ENCODE results near the gene MAP1B.

MAP1B gene

DNA sequence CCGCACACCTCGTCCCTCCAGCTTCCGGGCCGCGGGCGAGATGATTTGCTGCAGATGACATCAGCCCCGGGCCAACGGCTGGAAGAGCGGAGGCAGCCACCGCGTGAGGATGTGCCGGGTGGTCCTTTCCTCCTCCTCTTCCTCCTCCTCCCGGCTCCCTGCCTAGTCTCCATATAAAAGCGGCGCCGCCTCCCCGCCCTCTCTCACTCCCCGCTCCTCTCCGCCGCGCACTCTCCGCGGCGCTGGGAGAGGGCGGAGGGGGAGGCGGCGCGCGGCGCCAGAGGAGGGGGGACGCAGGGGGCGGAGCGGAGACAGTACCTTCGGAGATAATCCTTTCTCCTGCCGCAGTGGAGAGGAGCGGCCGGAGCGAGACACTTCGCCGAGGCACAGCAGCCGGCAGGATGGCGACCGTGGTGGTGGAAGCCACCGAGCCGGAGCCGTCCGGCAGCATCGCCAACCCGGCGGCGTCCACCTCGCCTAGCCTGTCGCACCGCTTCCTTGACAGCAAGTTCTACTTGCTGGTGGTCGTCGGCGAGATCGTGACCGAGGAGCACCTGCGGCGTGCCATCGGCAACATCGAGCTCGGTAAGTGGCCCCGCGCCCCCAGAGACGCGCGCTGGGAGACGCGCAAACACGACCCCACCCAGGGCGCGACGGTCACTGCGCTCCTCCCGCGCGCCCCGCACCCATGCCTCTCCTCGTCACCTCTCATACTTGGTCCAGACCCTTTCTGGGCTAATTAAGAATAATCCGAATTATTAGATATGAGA, at the start of gene MAP1B:
TSS of gene MAP1B (plus strand) at position 345 of the 770 bp plus-strand sequence. CDS start at position 402, 57 bp downstream.
- H3K4me1 Mint-ChIP-seq, result peaks cover 10% of the 10 kb centered on the region
- no peak within 1 kb of the TSS for H3K27ac Mint-ChIP-seq (ENCODE audit: low read depth)
- peaks cover 61% of the 10 kb centered on the region for H3K27me3 Mint-ChIP-seq
- no peak for ATAC-seq (replicated peaks; ENCODE audit: extremely low read depth, poor library complexity, severe bottlenecking)
- H3K36me3 Mint-ChIP-seq (ENCODE audit: insufficient read depth), result peaks cover 2% of the 10 kb centered on the region
- DNase-seq (ENCODE audit: low spot score in 2 of 2), result no peak
- peak within 1 kb of the TSS; percentile 49 for H3K4me3 Mint-ChIP-seq
- no peaks in the 10 kb centered on the region for H3K9me3 Mint-ChIP-seq

DNA sequence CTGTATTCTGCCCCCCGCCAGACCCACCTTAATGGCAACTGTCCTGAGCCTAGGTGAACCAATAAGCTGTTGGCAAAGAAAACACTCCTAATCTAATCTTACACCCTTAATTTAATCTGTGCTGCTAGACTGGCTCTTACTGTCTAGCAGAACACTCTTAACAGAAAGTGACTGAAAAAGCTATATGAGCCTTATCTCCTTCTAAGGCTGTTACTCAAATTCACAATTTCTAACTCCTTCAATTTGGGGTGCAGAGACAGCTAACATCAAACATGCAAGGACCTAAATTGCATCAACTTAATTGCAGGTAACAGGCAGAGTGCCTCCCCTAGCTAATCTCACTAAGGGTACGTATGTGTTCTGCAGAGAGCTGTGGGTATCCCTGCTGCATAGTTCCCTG, 49.5 kb upstream of the MAP1B start:
- H3K4me3 Mint-ChIP-seq, result no peak overlapping the region
- ATAC-seq (replicated peaks; ENCODE audit: extremely low read depth, poor library complexity, severe bottlenecking), result no peak
- no peak overlapping the region for H3K27ac Mint-ChIP-seq (ENCODE audit: low read depth)
- no peaks in the 10 kb centered on the region for H3K36me3 Mint-ChIP-seq (ENCODE audit: insufficient read depth)
- DNase-seq (ENCODE audit: low spot score in 2 of 2), result no peak
- H3K27me3 Mint-ChIP-seq, result peaks cover 48% of the 10 kb centered on the region
- H3K9me3 Mint-ChIP-seq, result no peaks in the 10 kb centered on the region
- H3K4me1 Mint-ChIP-seq, result no peaks in the 10 kb centered on the region

DNA sequence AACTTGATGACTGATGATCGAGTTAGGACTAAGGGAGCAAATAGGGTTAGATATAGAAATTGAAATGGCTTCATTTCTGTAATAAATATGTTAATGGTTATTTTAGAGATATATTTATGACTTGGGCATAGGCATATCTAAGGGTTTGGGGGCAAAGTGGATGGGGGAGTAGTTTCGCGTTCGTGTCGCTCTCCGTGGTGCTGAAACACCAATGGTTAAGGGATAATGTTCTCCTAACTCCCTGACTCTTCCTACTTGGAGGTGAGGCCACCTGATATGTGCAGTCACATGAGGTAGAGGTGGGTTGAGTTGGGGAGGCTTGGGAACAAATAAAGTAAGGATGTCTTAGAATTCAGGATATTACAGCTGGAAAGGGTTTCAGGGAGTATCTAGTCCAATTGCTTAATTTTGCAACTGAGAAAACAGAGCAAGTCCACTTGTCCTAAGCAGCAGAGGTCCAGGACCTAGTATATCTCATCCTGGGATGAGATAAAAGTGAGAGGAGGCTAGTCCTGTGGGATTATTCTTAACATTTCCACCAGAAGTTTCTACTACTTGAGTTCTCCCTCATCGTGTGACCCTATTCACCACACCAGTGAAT, 44.0 kb upstream of the MAP1B start:
- H3K4me1 Mint-ChIP-seq, result no peaks in the 10 kb centered on the region
- H3K27me3 Mint-ChIP-seq, result peaks cover 20% of the 10 kb centered on the region
- H3K27ac Mint-ChIP-seq (ENCODE audit: low read depth), result no peak overlapping the region
- ATAC-seq (replicated peaks; ENCODE audit: extremely low read depth, poor library complexity, severe bottlenecking), result no peak
- no peaks in the 10 kb centered on the region for H3K9me3 Mint-ChIP-seq
- no peak overlapping the region for H3K4me3 Mint-ChIP-seq
- DNase-seq (ENCODE audit: low spot score in 2 of 2), result no peak
- no peaks in the 10 kb centered on the region for H3K36me3 Mint-ChIP-seq (ENCODE audit: insufficient read depth)

DNA sequence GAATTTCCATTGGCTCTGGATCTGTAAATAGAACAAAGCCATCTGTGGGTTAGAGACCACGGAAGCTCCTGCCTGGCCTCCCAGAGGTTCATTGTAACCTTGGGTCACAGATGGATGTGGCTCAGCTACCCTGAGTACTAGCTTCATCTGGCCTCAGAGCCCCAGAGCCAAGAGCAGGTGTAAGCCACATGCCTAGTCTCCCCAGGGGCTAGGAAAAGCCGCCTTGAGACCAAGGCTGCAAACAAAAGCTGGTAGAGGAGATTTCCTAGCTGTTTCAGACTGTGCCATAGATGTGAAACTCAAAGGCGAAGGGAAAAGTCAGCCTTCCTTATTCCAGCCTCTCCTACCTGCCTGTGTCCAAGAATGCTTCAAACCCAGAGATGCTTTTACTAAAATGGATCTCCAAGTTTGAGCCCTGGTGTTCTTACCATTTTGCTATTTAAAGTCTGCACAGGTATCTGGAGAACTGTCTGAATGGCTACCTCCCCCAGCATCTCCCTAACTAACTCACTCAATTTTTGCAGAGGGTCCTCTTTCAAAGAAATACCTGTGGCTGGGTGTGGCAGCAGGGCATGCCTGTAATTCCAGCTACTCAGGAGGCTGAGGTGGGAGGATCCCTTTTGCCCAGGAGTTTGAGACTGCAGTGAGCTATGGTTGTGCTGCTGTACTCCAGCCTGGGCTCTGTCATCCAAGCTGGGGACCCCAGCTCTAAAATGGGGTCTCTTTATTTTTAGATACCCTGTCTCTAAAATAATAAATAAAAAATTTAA, 42.3 kb upstream of the MAP1B start:
- H3K4me3 Mint-ChIP-seq, result no peak overlapping the region
- H3K27ac Mint-ChIP-seq (ENCODE audit: low read depth), result no peak overlapping the region
- no peak for ATAC-seq (replicated peaks; ENCODE audit: extremely low read depth, poor library complexity, severe bottlenecking)
- H3K27me3 Mint-ChIP-seq, result peaks cover 29% of the 10 kb centered on the region
- no peak for DNase-seq (ENCODE audit: low spot score in 2 of 2)
- H3K4me1 Mint-ChIP-seq, result no peaks in the 10 kb centered on the region
- no peaks in the 10 kb centered on the region for H3K36me3 Mint-ChIP-seq (ENCODE audit: insufficient read depth)
- no peaks in the 10 kb centered on the region for H3K9me3 Mint-ChIP-seq

DNA sequence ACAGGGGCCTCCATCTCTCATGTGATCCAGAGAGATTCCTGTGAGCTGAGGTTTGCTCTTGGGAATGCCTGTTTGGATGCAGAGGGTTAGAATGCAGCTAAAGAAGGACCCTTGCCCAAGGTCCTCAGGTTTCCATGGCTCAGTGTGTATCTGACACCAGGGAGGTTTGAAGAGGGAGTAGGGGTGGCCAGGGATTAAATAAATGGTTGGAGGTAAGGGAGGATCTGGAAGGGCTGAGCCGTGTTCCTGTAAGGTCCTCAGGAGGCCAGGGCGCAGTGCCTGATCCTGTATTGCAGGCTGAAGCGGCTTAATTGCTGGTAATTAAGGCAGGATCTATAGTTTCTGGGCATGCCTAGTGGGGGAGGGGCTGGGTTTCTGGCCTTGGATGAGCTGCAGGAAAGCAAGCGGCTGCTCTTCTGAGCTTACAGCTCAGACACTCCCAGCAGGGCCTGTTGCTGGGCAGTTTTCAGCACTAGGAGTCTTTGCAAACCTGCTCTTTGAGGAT, 41.5 kb upstream of the MAP1B start:
- Mint-ChIP-seq H3K4me1 (no peaks in the 10 kb centered on the region), H3K27me3 (peaks cover 37% of the 10 kb centered on the region), H3K4me3 (no peak overlapping the region), H3K36me3 (ENCODE audit: insufficient read depth) (no peaks in the 10 kb centered on the region), H3K9me3 (no peaks in the 10 kb centered on the region), H3K27ac (ENCODE audit: low read depth) (no peak overlapping the region)
- DNase-seq (ENCODE audit: low spot score in 2 of 2), result no peak
- ATAC-seq (replicated peaks; ENCODE audit: extremely low read depth, poor library complexity, severe bottlenecking), result no peak

DNA sequence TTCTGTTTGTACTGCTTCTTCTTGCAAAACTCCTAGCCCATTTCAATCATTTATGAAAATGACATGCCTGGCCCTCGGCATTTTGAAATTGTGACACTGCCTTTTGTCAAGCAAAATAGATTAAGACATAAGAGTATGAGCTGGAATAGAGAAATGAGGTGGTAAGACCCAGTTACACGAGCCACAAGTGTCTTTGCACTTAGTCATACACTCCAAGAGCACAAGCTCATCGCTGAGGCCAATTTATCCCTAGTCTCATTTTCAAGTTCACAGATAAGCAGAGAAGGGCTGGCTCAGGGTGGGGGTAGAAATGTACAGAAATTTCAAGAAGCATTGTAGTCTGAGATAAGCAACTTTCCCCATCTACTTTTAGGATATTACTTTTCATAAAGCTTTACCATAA, 40.6 kb upstream of the MAP1B start:
- DNase-seq (ENCODE audit: low spot score in 2 of 2) (no peak), ATAC-seq (replicated peaks; ENCODE audit: extremely low read depth, poor library complexity, severe bottlenecking) (no peak)
- Mint-ChIP-seq H3K36me3 (ENCODE audit: insufficient read depth) (no peaks in the 10 kb centered on the region), H3K9me3 (no peaks in the 10 kb centered on the region), H3K27me3 (peaks cover 46% of the 10 kb centered on the region), H3K27ac (ENCODE audit: low read depth) (no peak overlapping the region), H3K4me1 (no peaks in the 10 kb centered on the region), H3K4me3 (no peak overlapping the region)

DNA sequence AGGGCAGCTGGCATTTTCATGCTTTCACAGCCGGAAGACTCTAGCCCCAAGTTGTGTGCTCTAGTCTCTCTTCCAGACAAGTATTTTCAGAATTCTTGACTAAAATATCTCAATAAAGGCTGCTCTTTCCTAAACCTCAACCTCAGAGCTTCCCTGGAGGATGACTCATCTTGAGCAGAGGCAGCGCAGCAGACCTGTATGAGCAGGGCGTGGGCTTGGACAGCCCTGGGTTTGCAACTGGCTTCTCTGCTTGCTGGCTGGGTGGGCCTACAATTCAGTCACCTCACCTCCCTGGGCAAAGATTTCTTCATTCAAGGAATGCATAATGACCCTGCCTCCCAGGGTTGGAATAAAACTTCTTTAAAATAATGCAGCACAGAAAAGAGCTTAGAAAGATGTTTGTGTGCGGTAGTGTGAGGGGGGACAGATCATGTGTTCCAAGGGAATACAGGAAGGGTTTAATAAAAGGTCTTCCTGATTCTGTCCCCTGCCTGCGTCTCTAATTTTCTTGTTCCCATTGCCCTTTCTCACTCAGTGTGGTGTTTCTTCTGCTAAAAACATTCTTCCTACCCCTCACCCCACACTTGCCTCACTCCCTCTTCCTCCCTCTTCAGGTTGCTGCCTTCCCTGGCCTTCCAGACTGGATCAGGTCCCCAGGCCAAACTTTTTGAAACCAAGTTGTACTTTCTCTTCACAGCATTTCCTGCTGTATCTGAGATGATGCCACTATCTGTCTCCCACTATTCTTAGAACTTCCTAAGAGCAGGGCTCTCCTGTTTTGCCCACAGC, 39.4 kb upstream of the MAP1B start:
- no peak overlapping the region for H3K4me3 Mint-ChIP-seq
- DNase-seq (ENCODE audit: low spot score in 2 of 2) (no peak), ATAC-seq (replicated peaks; ENCODE audit: extremely low read depth, poor library complexity, severe bottlenecking) (no peak)
- peaks cover 3% of the 10 kb centered on the region for H3K36me3 Mint-ChIP-seq (ENCODE audit: insufficient read depth)
- H3K9me3 Mint-ChIP-seq, result no peaks in the 10 kb centered on the region
- peaks cover 57% of the 10 kb centered on the region for H3K27me3 Mint-ChIP-seq
- no peaks in the 10 kb centered on the region for H3K4me1 Mint-ChIP-seq
- H3K27ac Mint-ChIP-seq (ENCODE audit: low read depth), result no peak overlapping the region

DNA sequence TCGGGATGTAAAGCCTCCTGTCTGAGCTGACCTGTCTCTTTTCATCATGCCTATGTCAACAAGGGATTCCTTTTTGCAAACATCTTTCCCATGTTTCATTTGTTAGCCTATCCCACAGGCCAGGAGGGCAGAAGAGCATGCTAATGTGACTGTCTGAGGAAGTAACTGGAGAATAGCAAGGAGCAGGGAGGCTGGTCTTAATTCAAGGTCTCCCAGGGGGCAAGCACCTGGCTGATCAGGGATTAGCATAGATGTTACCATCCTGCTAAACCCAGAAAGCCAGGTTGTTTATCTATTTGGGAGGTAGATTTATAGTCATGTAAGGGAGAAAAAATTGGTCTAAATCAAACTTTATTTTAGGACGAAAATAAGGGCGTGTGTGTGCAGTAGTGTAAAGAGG, 36.7 kb upstream of the MAP1B start:
- DNase-seq (ENCODE audit: low spot score in 2 of 2), result no peak

DNA sequence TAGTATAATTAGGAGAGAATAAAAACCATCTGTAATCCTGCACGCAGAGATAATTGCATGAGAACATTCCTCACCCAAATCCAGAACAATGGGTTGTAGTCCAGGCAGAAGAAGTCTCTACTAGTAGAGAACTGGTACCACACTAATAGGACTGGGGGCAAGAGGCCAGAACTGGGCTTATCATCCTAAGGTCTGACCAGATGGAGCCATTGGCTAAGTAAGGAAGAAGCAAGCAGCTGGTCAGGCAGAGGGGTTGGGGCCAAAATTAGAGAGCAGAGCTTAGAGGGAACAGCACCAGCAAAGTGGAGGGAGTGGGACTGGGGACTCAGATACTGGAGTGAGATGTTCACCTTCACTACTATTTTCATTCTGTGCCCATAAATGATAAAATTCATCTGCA, 35.4 kb upstream of the MAP1B start:
- ATAC-seq (replicated peaks; ENCODE audit: extremely low read depth, poor library complexity, severe bottlenecking) (no peak), DNase-seq (ENCODE audit: low spot score in 2 of 2) (no peak)
- Mint-ChIP-seq H3K36me3 (ENCODE audit: insufficient read depth) (peaks cover 3% of the 10 kb centered on the region), H3K4me3 (no peak overlapping the region), H3K27ac (ENCODE audit: low read depth) (no peak overlapping the region), H3K4me1 (no peaks in the 10 kb centered on the region), H3K9me3 (no peaks in the 10 kb centered on the region), H3K27me3 (peaks cover 56% of the 10 kb centered on the region)

More for the DNA sequence above, 36.7 kb upstream of the MAP1B start:
- no peak for ATAC-seq (replicated peaks; ENCODE audit: extremely low read depth, poor library complexity, severe bottlenecking)
- Mint-ChIP-seq H3K9me3 (no peaks in the 10 kb centered on the region), H3K36me3 (ENCODE audit: insufficient read depth) (peaks cover 3% of the 10 kb centered on the region), H3K27ac (ENCODE audit: low read depth) (no peak overlapping the region), H3K27me3 (peaks cover 57% of the 10 kb centered on the region), H3K4me1 (no peaks in the 10 kb centered on the region), H3K4me3 (no peak overlapping the region)

DNA sequence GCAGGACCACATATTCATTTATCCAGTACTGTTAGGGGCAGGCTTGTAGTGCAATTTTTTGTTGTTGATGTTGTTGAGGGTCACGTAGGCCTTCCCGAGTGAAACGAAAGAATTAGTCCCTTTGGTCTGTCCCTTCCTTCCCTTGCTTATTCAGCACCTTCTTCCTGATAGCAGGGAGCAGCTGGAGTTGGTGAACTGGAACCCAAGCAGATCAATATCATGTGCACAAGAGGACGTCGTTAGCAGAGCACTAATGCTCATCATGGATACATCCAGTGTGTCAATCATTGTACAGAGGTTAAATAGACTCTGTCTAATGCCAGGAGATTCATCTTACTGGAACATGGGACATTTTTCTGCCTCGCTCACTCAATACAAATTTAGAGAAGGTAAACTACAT, 33.0 kb upstream of the MAP1B start:
- H3K9me3 Mint-ChIP-seq, result no peaks in the 10 kb centered on the region
- H3K27me3 Mint-ChIP-seq, result peaks cover 67% of the 10 kb centered on the region
- no peak overlapping the region for H3K4me3 Mint-ChIP-seq
- peaks cover 3% of the 10 kb centered on the region for H3K36me3 Mint-ChIP-seq (ENCODE audit: insufficient read depth)
- no peak overlapping the region for H3K27ac Mint-ChIP-seq (ENCODE audit: low read depth)
- ATAC-seq (replicated peaks; ENCODE audit: extremely low read depth, poor library complexity, severe bottlenecking) (no peak), DNase-seq (ENCODE audit: low spot score in 2 of 2) (no peak)
- H3K4me1 Mint-ChIP-seq, result no peaks in the 10 kb centered on the region

DNA sequence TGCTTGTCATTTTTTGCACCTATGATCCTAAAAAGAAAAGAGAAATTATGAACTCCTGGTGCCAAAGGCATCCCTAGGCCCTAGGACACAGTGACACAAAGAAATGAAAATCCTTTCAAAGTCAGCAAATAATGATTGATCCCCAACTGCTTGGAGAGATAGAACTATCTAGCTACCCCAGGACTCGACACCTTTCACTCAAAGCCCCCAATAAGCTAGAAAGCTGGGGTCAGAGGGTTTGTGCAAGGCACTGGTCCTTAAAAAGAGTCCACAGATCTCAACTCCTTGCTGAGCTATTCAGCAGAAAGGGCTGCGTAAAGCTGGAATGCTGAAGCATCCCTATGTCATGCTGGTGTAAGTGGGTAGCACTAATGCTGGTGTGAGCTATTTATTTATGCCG, 31.8 kb upstream of the MAP1B start:
- peaks cover 3% of the 10 kb centered on the region for H3K36me3 Mint-ChIP-seq (ENCODE audit: insufficient read depth)
- ATAC-seq (replicated peaks; ENCODE audit: extremely low read depth, poor library complexity, severe bottlenecking) (no peak), DNase-seq (ENCODE audit: low spot score in 2 of 2) (no peak)
- no peaks in the 10 kb centered on the region for H3K9me3 Mint-ChIP-seq
- H3K4me1 Mint-ChIP-seq, result no peaks in the 10 kb centered on the region
- H3K27me3 Mint-ChIP-seq, result peaks cover 67% of the 10 kb centered on the region
- H3K4me3 Mint-ChIP-seq, result no peak overlapping the region
- H3K27ac Mint-ChIP-seq (ENCODE audit: low read depth), result no peak overlapping the region

DNA sequence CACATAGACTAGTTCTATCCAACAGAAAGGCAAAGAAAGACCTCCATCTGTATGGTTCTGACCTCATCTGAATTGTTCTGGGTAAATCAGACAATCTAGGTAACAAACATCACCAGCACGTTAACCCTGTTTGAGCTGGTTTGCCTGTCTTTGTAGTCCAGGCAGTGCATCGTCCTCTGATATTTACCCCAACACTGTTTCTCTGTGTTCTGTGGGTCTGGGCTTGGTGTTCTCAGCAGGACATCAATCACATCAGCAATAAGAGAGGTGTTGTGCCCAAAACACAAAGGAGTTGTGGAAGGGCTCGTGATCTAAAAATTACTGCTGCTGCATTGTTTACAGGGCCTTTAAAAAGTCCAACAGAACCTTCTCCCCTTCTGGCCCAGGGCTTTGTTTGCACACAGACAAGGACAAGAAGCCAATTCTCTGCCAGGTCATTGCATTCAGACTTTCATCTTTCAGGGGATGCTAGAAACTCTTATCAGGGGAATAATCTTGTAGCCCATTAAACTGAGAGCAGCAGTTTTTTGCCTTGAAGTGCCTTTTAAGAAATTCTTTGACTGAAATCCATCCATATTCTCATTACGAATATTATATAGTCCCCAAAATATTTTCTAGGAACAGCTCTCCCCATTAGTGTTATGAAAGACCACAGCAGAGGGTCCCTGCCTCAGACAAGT, 30.5 kb upstream of the MAP1B start:
- H3K9me3 Mint-ChIP-seq, result no peaks in the 10 kb centered on the region
- no peaks in the 10 kb centered on the region for H3K4me1 Mint-ChIP-seq
- no peak overlapping the region for H3K4me3 Mint-ChIP-seq
- no peak overlapping the region for H3K27ac Mint-ChIP-seq (ENCODE audit: low read depth)
- no peak for DNase-seq (ENCODE audit: low spot score in 2 of 2)
- H3K36me3 Mint-ChIP-seq (ENCODE audit: insufficient read depth), result peaks cover 3% of the 10 kb centered on the region
- peaks cover 66% of the 10 kb centered on the region for H3K27me3 Mint-ChIP-seq
- ATAC-seq (replicated peaks; ENCODE audit: extremely low read depth, poor library complexity, severe bottlenecking), result no peak

Measured in central memory CD8-positive, alpha-beta T cell (primary cell).